HepG2 (cell line): Measurements from ENCODE around the gene HDGFL3. TPM values are rescaled to one million over a fixed set of nuclear protein-coding genes. Genes with fewer than 3 reads are reported as not detected.

Experiments
- ATAC-seq: fragments of 200-7000 bp; cut with Tn5 transposase; 3 replicates; pipeline ENCODE4 v1.9.1; 2020; ENCODE audit warnings: mild to moderate bottlenecking, moderate library complexity
- BruUV-seq: library from RNA; stranded (reverse); fragments of 400-500 nt; replicated peaks from 2 replicates; lab custom pipeline; 2021; lab: Mats Ljungman, UMichigan
- CTCF ChIA-PET: fragments of 300-600 bp; formaldehyde crosslinking; extraction: SDS; loops from one replicate; lab custom pipeline; 2021; ENCODE audit warnings: low total read pairs, inconsistent platforms, low intra/inter-chr PET ratio; lab: Yijun Ruan, JAX
- POLR2A ChIA-PET: fragments of 350-600 bp; sonication (Branson Sonifier 250); formaldehyde crosslinking; loops from one replicate; lab custom pipeline; 2020; ENCODE audit warnings: antibody characterized with exemption, inconsistent platforms; lab: Yijun Ruan, JAX
- DNase-seq: peaks from one replicate; pipeline ENCODE4 v3.0.0-alpha.2; 2015; ENCODE audit warnings: low spot score
- FAIRE-seq: peaks from 3 replicates; lab custom pipeline; 2011; peaks lifted over from hg19 to GRCh38; lab: Jason Lieb, UNC
- H2AFZ ChIP-seq: one replicate; pipeline ENCODE4 v1.6.1; 2011; ENCODE audit warnings: low read length, inconsistent platforms
- H3K27ac ChIP-seq: fragments of 300-600 bp; 3 replicates; pipeline ENCODE4 v1.8.0; 2011; ENCODE audit warnings: mixed run types, mild to moderate bottlenecking, mixed read lengths, low read length, inconsistent platforms; ENCODE audit not compliant: insufficient read depth; ENCODE audit errors: extremely low read length
- H3K27me3 ChIP-seq, 2 experiments: fragments of 200-600 bp in 1 of 2; 2 replicates in 1 of 2; 3 replicates in 1 of 2; pipeline versions ENCODE4 v1.6.0 to v1.8.0; 2011; ENCODE audit warnings: low read length in 2 of 2, mild to moderate bottlenecking in 2 of 2, moderate library complexity in 2 of 2, inconsistent platforms in 1 of 2; ENCODE audit not compliant: insufficient read depth in 2 of 2, control insufficient read depth in 1 of 2
- H3K36me3 ChIP-seq, 2 experiments: fragments of 200-600 bp in 1 of 2; replicated peaks in 1 of 2; 2 replicates in 1 of 2; 3 replicates in 1 of 2; pipeline versions ENCODE4 v1.5.1 to v1.8.0; 2011; ENCODE audit warnings: low read length in 2 of 2, inconsistent platforms in 1 of 2; ENCODE audit not compliant: insufficient read depth in 2 of 2, control insufficient read depth in 1 of 2
- H3K4me1 ChIP-seq: 2 replicates; pipeline ENCODE4 v1.5.1; 2012; ENCODE audit warnings: low read length, inconsistent platforms; ENCODE audit not compliant: insufficient read depth
- H3K4me2 ChIP-seq: 2 replicates; pipeline ENCODE4 v1.6.0; 2011; ENCODE audit warnings: low read depth, low read length, inconsistent platforms
- H3K4me3 ChIP-seq, 3 experiments: fragments of 200-600 bp in 1 of 3; sonication (generic), shearing (Covaris generic) in 1 of 3; replicated peaks in 1 of 3; 2 replicates each; pipeline ENCODE4 v1.5.1; 2011 to 2016; ENCODE audit warnings: low read length in 3 of 3, inconsistent platforms in 2 of 3, low read depth in 2 of 3, mild to moderate bottlenecking in 2 of 3, control low read depth in 1 of 3, mixed read lengths in 1 of 3; ENCODE audit not compliant: insufficient read depth in 1 of 3
- H3K79me2 ChIP-seq: one replicate; pipeline ENCODE4 v1.6.1; 2011; ENCODE audit warnings: low read length, inconsistent platforms; ENCODE audit not compliant: insufficient read depth
- H3K9ac ChIP-seq: 2 replicates; pipeline ENCODE4 v1.6.0; 2011; ENCODE audit warnings: mild to moderate bottlenecking, low read depth, low read length, inconsistent platforms; ENCODE audit not compliant: insufficient read depth
- H3K9me3 ChIP-seq: 2 replicates; pipeline ENCODE4 v1.5.1; 2012; ENCODE audit warnings: mild to moderate bottlenecking, low read length
- H4K20me1 ChIP-seq: 2 replicates; pipeline ENCODE4 v1.6.0; 2011; ENCODE audit warnings: inconsistent platforms, mild to moderate bottlenecking, low read length, moderate library complexity; ENCODE audit not compliant: insufficient read depth
- BORCS8-MEF2B ChIP-seq: sonication (generic); formaldehyde crosslinking; IDR thresholded peaks from 2 replicates; pipeline ENCODE4 v1.8.0; 2022; ENCODE audit warnings: mild to moderate bottlenecking, missing genetic modification reagents
- JDP2 ChIP-seq: sonication (generic); formaldehyde crosslinking; IDR thresholded peaks from 2 replicates; pipeline ENCODE4 v1.8.1; 2022; ENCODE audit warnings: missing genetic modification reagents, borderline replicate concordance
- NR2F2 ChIP-seq: IDR thresholded peaks from 2 replicates; pipeline ENCODE4 v1.6.1; 2012; ENCODE audit warnings: low read depth, inconsistent platforms, borderline replicate concordance
- REL ChIP-seq: sonication (generic); formaldehyde crosslinking; conservative IDR thresholded peaks from 2 replicates; pipeline ENCODE4 v1.8.0; 2022; ENCODE audit warnings: mild to moderate bottlenecking, missing genetic modification reagents, moderate library complexity
- SPEN ChIP-seq: sonication (generic); formaldehyde crosslinking; IDR thresholded peaks from 2 replicates; pipeline ENCODE4 v1.5.1; 2020; ENCODE audit warnings: low read depth, mild to moderate bottlenecking, missing genetic modification reagents
- TFDP2 ChIP-seq: sonication (generic); formaldehyde crosslinking; IDR thresholded peaks from 2 replicates; pipeline ENCODE4 v1.4.0; 2020; ENCODE audit warnings: missing genetic modification reagents
- THYN1 ChIP-seq: sonication (generic); formaldehyde crosslinking; IDR thresholded peaks from 2 replicates; pipeline ENCODE4 v1.8.1; 2023; ENCODE audit warnings: low read depth, mild to moderate bottlenecking, moderate library complexity, missing genetic modification reagents, borderline replicate concordance
- ZMYM3 ChIP-seq: sonication (generic); formaldehyde crosslinking; IDR thresholded peaks from 2 replicates; pipeline ENCODE4 v1.5.1; 2020; ENCODE audit warnings: mild to moderate bottlenecking, missing genetic modification reagents
- ZNF264 ChIP-seq: sonication (generic); formaldehyde crosslinking; IDR thresholded peaks from 2 replicates; pipeline ENCODE4 v1.4.0; 2020; ENCODE audit warnings: missing genetic modification reagents
- ZNF329 ChIP-seq: sonication (generic); formaldehyde crosslinking; IDR thresholded peaks from 2 replicates; pipeline ENCODE4 v1.9.0; 2021; ENCODE audit warnings: low read depth, mild to moderate bottlenecking, missing genetic modification reagents
- ZNF451 ChIP-seq: sonication (generic); formaldehyde crosslinking; IDR thresholded peaks from 2 replicates; pipeline ENCODE4 v1.5.0; 2020; ENCODE audit warnings: mild to moderate bottlenecking, missing genetic modification reagents
- WGBS: methylation state at CpG from one replicate; pipeline ENCODE4 v1.1.6; 2017; ENCODE audit warnings: low lambda C conversion rate; 5-methylcytosine and 5-hydroxymethylcytosine counted together
- in situ Hi-C: cut with HindIII; loops from 2 replicates; pipeline ENCODE4 v1.10.0; 2017; ENCODE audit warnings: low pct_unique_long_range_greater_than_20kb; ENCODE audit not compliant: extremely low pct_ligation_motif_present
- intact Hi-C: fragments of 100-400 bp; cut with micrococcal nuclease; formaldehyde crosslinking; loops from one replicate; pipeline ENCODE4 v1.10.0; 2022; ENCODE audit not compliant: unreplicated experiment
- polyA plus RNA-seq, 8 experiments: library from polyadenylated mRNA; depleted of rRNA in 3 of 8; stranded (reverse) in 7 of 8; unstranded in 1 of 8; fragments of >200 nt; fragmentation: Illumina TruSeq in 4 of 8; extraction: Trizol in 4 of 8; gene quantifications; 2 replicates each; pipeline versions ENCODE4 v1.2.1 to v1.2.3, GENCODE V29; 2011 to 2016; ENCODE audit warnings: low read depth in 4 of 8, missing spikeins in 1 of 8, mixed read lengths in 1 of 8; ENCODE audit not compliant: insufficient read depth in 1 of 8
- total RNA-seq, 5 experiments: library from RNA; depleted of rRNA; stranded (reverse); fragments of >200 nt; fragmentation: Illumina TruSeq; extraction: Trizol; gene quantifications; 2 replicates each; pipeline ENCODE4 v1.2.3, GENCODE V29; 2016; ENCODE audit warnings: low read depth in 1 of 5
- TF ChIP-seq, protein P1 (sequence below): sonication (generic); formaldehyde crosslinking; IDR thresholded peaks from 2 replicates; pipeline ENCODE4 v1.8.0; 2022; ENCODE audit warnings: missing genetic modification reagents, mild to moderate bottlenecking, moderate library complexity, borderline replicate concordance
- TF ChIP-seq, protein P2 (sequence below): sonication (generic); formaldehyde crosslinking; IDR thresholded peaks from 2 replicates; pipeline ENCODE4 v1.8.1; 2023; ENCODE audit warnings: missing genetic modification reagents, mild to moderate bottlenecking, borderline replicate concordance

The HDGFL3 gene
- total and polyA plus RNA-seq, 2 of the 13 experiments (the other 11 are each of a cell fraction or from before 2014, with no cell fraction given) = 0.07 to 0.09 TPM

DNA sequence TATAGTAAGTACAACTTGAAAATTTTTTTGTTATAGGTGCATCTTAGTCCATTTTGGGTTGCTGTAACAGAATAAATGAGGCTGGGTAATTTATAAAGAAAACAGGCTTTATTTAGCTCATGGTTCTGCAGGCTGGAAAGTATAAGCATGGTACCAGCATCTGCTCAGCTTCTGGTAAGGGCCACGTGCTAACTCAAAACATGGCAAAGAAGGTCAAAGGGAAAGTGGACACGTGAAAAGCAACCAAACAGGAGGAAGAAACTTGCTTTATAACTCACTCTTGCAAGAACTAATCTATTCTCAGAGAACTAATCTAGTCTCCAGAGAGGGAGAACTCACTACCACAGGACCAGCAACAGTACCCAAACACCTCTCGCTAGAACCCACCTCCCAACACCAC is 9.1 kb downstream of the HDGFL3 start:
- Histone ChIP-seq H3K79me2 (no peaks in the 10 kb centered on the region), H3K4me2 (no peak overlapping the region), H3K27ac (no peak overlapping the region), H3K36me3 (no peaks in the 10 kb centered on the region), H3K9me3 (no peaks in the 10 kb centered on the region), H3K9ac (no peak overlapping the region), H3K4me3 (no peak overlapping the region), H2AFZ (no peak overlapping the region), H3K4me1 (no peaks in the 10 kb centered on the region), H3K27me3 (no peaks in the 10 kb centered on the region; a peak in 1 of 5 replicates), H4K20me1 (no peaks in the 10 kb centered on the region)
- no peak for FAIRE-seq
- 2% methylated on average over 3 of the region's 3 CpGs for WGBS
- in situ Hi-C loops (no loop called here), intact Hi-C loops (no loop called here)
- ATAC-seq = no peak
- BruUV-seq = no TSS peak
- TF ChIP-seq ZMYM3 (CRISPR knock-in tag) (no peak), SPEN (CRISPR knock-in tag) (no peak), NR2F2 (no peak), REL (CRISPR knock-in tag) (no peak), JDP2 (CRISPR knock-in tag) (no peak), ZNF451 (CRISPR knock-in tag) (no peak), ZNF264 (CRISPR knock-in tag) (no peak), TFDP2 (CRISPR knock-in tag) (no peak), BORCS8-MEF2B (no peak), THYN1 (CRISPR knock-in tag) (no peak), ZNF329 (CRISPR knock-in tag) (no peak)
- TF ChIP-seq, protein P1, sequence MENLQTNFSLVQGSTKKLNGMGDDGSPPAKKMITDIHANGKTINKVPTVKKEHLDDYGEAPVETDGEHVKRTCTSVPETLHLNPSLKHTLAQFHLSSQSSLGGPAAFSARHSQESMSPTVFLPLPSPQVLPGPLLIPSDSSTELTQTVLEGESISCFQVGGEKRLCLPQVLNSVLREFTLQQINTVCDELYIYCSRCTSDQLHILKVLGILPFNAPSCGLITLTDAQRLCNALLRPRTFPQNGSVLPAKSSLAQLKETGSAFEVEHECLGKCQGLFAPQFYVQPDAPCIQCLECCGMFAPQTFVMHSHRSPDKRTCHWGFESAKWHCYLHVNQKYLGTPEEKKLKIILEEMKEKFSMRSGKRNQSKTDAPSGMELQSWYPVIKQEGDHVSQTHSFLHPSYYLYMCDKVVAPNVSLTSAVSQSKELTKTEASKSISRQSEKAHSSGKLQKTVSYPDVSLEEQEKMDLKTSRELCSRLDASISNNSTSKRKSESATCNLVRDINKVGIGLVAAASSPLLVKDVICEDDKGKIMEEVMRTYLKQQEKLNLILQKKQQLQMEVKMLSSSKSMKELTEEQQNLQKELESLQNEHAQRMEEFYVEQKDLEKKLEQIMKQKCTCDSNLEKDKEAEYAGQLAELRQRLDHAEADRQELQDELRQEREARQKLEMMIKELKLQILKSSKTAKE (CRISPR knock-in tag) = no peak
- TF ChIP-seq, protein P2, sequence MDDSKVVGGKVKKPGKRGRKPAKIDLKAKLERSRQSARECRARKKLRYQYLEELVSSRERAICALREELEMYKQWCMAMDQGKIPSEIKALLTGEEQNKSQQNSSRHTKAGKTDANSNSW (CRISPR knock-in tag) = no peak
- POLR2A ChIA-PET = no interaction called here
- no peak for DNase-seq
- CTCF ChIA-PET = no interaction called here
